ENCODE results near the gene TOR1B. TPM values are rescaled to one million over a fixed set of nuclear protein-coding genes. Genes with fewer than 3 reads are reported as not detected.

TOR1B gene
- total RNA-seq, 1 experiment from 2014 or later: 18.8 TPM

DNA sequence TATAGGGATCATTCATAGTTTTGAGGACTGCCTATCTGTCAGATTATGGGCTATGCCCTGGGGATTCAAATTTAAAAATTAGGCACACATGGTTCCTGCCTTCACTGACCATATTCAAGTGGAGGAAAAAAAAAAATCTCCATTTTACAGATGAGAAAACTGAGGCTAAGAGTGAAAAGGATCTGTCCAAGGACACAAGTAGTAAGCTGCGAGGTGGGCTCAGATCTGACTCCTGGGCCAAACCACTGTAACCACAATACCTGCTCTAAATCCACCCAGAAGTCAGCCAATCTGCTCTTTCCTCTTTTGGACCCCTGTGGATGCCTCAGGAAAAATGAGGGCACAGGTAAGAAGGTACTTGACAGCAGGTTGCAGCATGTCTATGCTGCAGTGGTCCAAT lies 23.8 kb downstream of the TOR1B start:
- DNase-seq (ENCODE audit: low spot score) (no peak), ATAC-seq (no peak)
- peaks cover 9% of the 10 kb centered on the region for H3K4me1 Mint-ChIP-seq
- no peak overlapping the region for H3K4me3 Mint-ChIP-seq
- no peak for TF ChIP-seq ZNF232 (CRISPR knock-in tag; IDR thresholded peaks at IDR 0.05)
- no peak for TF ChIP-seq ZBTB21 (CRISPR knock-in tag; IDR thresholded peaks at IDR 0.05; ENCODE audit: borderline replicate concordance)
- POLR2A ChIA-PET: interaction anchor here (0.7 kb wide), 1 partner anchor 199 kb away, joined by 3 read pairs; no protein-coding TSS in a partner anchor
- H3K27ac Mint-ChIP-seq: no peak overlapping the region
- H3K9me3 Mint-ChIP-seq: no peaks in the 10 kb centered on the region
- peaks cover 35% of the 10 kb centered on the region for H3K36me3 Mint-ChIP-seq
- no peaks in the 10 kb centered on the region for H3K27me3 Mint-ChIP-seq (ENCODE audit: low read depth)
- CTCF ChIA-PET: interaction anchor here (0.6 kb wide), 1 partner anchor 490 kb away, joined by 3 read pairs; no protein-coding TSS in a partner anchor

DNA sequence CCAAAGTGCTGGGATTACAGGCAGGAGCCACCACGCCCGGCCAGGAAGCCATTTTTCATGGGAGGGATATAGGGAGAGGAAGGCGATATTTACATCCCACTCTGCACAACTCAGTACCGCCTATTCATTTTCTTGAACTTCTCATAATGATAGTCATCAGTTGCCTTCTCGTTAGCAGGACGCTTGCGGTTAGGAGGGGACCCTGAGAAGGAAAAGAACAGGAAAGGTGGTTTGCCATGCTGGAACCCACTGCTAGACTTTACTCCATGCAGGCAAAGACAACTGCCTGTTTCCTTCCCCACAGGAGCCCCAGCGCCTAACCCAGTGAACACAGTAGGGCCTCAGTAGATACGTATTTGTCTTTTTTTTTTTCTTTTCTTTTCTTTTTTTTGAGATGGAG lies 25.1 kb downstream of the TOR1B start:
- ATAC-seq (no peak), DNase-seq (ENCODE audit: low spot score) (no peak)
- ChIA-PET POLR2A (no interaction called here), CTCF (no interaction called here)
- H3K4me3 Mint-ChIP-seq: no peak overlapping the region
- peaks cover under 1% of the 10 kb centered on the region; the same call in 1 of the 2 replicates for H3K4me1 Mint-ChIP-seq
- TF ChIP-seq RELA (CRISPR knock-in tag; IDR thresholded peaks at IDR 0.05; ENCODE audit: borderline replicate concordance) (no peak), FOXP1 (CRISPR knock-in tag; IDR thresholded peaks at IDR 0.05; ENCODE audit: borderline replicate concordance) (no peak), FOXK1 (CRISPR knock-in tag; IDR thresholded peaks at IDR 0.05) (no peak), TP53 (CRISPR knock-in tag; IDR thresholded peaks at IDR 0.05) (no peak), SMAD3 (CRISPR knock-in tag; IDR thresholded peaks at IDR 0.05; ENCODE audit: borderline replicate concordance) (no peak), SP1 (CRISPR knock-in tag; conservative IDR thresholded peaks at IDR 0.05) (no peak), KAT7 (CRISPR knock-in tag; IDR thresholded peaks at IDR 0.05; ENCODE audit: borderline replicate concordance) (no peak), ESRRA (CRISPR knock-in tag; IDR thresholded peaks at IDR 0.05; ENCODE audit: borderline replicate concordance) (no peak)
- TF ChIP-seq, protein P1, sequence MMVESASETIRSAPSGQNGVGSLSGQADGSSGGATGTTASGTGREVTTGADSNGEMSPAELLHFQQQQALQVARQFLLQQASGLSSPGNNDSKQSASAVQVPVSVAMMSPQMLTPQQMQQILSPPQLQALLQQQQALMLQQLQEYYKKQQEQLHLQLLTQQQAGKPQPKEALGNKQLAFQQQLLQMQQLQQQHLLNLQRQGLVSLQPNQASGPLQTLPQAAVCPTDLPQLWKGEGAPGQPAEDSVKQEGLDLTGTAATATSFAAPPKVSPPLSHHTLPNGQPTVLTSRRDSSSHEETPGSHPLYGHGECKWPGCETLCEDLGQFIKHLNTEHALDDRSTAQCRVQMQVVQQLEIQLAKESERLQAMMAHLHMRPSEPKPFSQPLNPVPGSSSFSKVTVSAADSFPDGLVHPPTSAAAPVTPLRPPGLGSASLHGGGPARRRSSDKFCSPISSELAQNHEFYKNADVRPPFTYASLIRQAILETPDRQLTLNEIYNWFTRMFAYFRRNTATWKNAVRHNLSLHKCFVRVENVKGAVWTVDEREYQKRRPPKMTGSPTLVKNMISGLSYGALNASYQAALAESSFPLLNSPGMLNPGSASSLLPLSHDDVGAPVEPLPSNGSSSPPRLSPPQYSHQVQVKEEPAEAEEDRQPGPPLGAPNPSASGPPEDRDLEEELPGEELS (CRISPR knock-in tag; IDR thresholded peaks at IDR 0.05): no peak
- TF ChIP-seq, protein P2, sequence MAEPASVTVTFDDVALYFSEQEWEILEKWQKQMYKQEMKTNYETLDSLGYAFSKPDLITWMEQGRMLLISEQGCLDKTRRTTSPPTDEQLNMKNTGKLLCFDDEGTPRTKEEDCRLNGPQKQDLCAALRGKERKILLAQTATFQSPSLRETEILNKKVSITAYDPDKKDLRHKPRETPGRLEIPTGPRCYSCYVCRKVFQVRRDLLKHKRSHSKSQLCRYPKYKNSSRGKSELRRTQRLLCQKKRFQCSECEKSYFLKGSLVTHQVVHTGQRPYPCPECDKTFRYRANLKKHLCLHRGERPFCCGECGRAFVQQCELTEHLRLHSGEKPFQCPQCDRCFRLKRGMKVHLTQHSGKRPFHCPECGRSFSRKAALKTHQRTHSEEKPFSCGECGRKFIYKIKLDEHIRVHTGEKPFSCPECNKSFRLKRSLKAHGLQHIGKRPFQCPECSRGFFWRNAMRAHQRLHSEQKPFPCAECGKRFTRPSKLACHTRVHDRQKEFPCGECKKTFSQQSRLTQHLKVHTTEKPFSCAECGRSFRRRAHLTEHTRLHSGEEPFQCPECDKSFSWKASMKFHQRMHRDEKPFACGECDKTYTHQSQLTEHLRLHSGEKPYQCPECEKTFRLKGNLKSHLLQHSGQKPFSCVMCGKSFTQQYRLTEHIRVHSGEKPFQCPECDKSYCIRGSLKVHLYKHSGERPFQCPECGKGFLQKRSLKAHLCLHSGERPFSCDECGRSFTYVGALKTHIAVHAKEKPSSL (CRISPR knock-in tag; conservative IDR thresholded peaks at IDR 0.05): no peak
- TF ChIP-seq, protein P3, sequence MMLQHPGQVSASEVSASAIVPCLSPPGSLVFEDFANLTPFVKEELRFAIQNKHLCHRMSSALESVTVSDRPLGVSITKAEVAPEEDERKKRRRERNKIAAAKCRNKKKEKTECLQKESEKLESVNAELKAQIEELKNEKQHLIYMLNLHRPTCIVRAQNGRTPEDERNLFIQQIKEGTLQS (CRISPR knock-in tag; conservative IDR thresholded peaks at IDR 0.05): no peak
- TF ChIP-seq, protein P4, sequence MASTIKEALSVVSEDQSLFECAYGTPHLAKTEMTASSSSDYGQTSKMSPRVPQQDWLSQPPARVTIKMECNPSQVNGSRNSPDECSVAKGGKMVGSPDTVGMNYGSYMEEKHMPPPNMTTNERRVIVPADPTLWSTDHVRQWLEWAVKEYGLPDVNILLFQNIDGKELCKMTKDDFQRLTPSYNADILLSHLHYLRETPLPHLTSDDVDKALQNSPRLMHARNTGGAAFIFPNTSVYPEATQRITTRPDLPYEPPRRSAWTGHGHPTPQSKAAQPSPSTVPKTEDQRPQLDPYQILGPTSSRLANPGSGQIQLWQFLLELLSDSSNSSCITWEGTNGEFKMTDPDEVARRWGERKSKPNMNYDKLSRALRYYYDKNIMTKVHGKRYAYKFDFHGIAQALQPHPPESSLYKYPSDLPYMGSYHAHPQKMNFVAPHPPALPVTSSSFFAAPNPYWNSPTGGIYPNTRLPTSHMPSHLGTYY (CRISPR knock-in tag; IDR thresholded peaks at IDR 0.05): no peak
- TF ChIP-seq, protein P5, sequence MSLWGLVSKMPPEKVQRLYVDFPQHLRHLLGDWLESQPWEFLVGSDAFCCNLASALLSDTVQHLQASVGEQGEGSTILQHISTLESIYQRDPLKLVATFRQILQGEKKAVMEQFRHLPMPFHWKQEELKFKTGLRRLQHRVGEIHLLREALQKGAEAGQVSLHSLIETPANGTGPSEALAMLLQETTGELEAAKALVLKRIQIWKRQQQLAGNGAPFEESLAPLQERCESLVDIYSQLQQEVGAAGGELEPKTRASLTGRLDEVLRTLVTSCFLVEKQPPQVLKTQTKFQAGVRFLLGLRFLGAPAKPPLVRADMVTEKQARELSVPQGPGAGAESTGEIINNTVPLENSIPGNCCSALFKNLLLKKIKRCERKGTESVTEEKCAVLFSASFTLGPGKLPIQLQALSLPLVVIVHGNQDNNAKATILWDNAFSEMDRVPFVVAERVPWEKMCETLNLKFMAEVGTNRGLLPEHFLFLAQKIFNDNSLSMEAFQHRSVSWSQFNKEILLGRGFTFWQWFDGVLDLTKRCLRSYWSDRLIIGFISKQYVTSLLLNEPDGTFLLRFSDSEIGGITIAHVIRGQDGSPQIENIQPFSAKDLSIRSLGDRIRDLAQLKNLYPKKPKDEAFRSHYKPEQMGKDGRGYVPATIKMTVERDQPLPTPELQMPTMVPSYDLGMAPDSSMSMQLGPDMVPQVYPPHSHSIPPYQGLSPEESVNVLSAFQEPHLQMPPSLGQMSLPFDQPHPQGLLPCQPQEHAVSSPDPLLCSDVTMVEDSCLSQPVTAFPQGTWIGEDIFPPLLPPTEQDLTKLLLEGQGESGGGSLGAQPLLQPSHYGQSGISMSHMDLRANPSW (CRISPR knock-in tag; conservative IDR thresholded peaks at IDR 0.05; ENCODE audit: low read depth): no peak
- TF ChIP-seq, protein P6, sequence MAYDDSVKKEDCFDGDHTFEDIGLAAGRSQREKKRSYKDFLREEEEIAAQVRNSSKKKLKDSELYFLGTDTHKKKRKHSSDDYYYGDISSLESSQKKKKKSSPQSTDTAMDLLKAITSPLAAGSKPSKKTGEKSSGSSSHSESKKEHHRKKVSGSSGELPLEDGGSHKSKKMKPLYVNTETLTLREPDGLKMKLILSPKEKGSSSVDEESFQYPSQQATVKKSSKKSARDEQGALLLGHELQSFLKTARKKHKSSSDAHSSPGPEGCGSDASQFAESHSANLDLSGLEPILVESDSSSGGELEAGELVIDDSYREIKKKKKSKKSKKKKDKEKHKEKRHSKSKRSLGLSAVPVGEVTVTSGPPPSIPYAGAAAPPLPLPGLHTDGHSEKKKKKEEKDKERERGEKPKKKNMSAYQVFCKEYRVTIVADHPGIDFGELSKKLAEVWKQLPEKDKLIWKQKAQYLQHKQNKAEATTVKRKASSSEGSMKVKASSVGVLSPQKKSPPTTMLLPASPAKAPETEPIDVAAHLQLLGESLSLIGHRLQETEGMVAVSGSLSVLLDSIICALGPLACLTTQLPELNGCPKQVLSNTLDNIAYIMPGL (CRISPR knock-in tag; IDR thresholded peaks at IDR 0.05): no peak
- TF ChIP-seq, protein P7, sequence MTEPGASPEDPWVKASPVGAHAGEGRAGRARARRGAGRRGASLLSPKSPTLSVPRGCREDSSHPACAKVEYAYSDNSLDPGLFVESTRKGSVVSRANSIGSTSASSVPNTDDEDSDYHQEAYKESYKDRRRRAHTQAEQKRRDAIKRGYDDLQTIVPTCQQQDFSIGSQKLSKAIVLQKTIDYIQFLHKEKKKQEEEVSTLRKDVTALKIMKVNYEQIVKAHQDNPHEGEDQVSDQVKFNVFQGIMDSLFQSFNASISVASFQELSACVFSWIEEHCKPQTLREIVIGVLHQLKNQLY (CRISPR knock-in tag; IDR thresholded peaks at IDR 0.05): no peak
- H3K36me3 Mint-ChIP-seq: peaks cover 33% of the 10 kb centered on the region
- H3K27me3 Mint-ChIP-seq (ENCODE audit: low read depth): no peaks in the 10 kb centered on the region
- H3K9me3 Mint-ChIP-seq: no peaks in the 10 kb centered on the region
- H3K27ac Mint-ChIP-seq: no peak overlapping the region
